ENCODE measurements around the gene GAL3ST1. TPM values are rescaled to one million over a fixed set of nuclear protein-coding genes. Genes with fewer than 3 reads are reported as not detected.

GAL3ST1 gene
- polyA plus RNA-seq, 1 experiment = 0.06 TPM

GRCh38 chr22:30538280-30538679, 36.2 kb downstream of the GAL3ST1 start:
- TF ChIP-seq CTCF (IDR thresholded peaks at IDR 0.05; ENCODE audit: low read depth, low read length) = no peak
- DNase-seq (ENCODE audit: low read depth, low spot score) = no peak
- Histone ChIP-seq H3K27me3 (ENCODE audit: control insufficient read depth, insufficient read depth, low read length) (peaks cover 15% of the 10 kb centered on the region), H3K27ac (ENCODE audit: low read depth, low read length) (no peak overlapping the region), H3K4me3 (ENCODE audit: low read depth, low read length) (no peak overlapping the region), H3K9me3 (ENCODE audit: control insufficient read depth, insufficient read depth, low read length) (no peaks in the 10 kb centered on the region)
- POLR2A ChIA-PET = no interaction called here
- CTCF ChIA-PET = no interaction called here

GRCh38 chr22:30537083-30537731, 37.3 kb downstream of the GAL3ST1 start:
- no peak overlapping the region for H3K4me3 ChIP-seq (ENCODE audit: low read depth, low read length)
- H3K27ac ChIP-seq (ENCODE audit: low read depth, low read length) = no peak overlapping the region
- H3K9me3 ChIP-seq (ENCODE audit: control insufficient read depth, insufficient read depth, low read length) = no peaks in the 10 kb centered on the region; the same call in 1 of the 2 replicates
- POLR2A ChIA-PET = no interaction called here
- no peak for TF ChIP-seq CTCF (IDR thresholded peaks at IDR 0.05; ENCODE audit: low read depth, low read length)
- CTCF ChIA-PET = no interaction called here
- DNase-seq (ENCODE audit: low read depth, low spot score) = no peak
- H3K27me3 ChIP-seq (ENCODE audit: control insufficient read depth, insufficient read depth, low read length) = peaks cover 10% of the 10 kb centered on the region

GRCh38 chr22:30535182-30535581, 39.3 kb downstream of the GAL3ST1 start:
- Histone ChIP-seq H3K4me3 (ENCODE audit: low read depth, low read length) (no peak overlapping the region), H3K27me3 (ENCODE audit: control insufficient read depth, insufficient read depth, low read length) (peaks cover 3% of the 10 kb centered on the region), H3K27ac (ENCODE audit: low read depth, low read length) (no peak overlapping the region), H3K9me3 (ENCODE audit: control insufficient read depth, insufficient read depth, low read length) (no peaks in the 10 kb centered on the region; the same call in 1 of the 2 replicates)
- no peak for DNase-seq (ENCODE audit: low read depth, low spot score)
- POLR2A ChIA-PET = no interaction called here
- CTCF ChIA-PET = no interaction called here
- TF ChIP-seq CTCF (IDR thresholded peaks at IDR 0.05; ENCODE audit: low read depth, low read length) = no peak

GRCh38 chr22:30531651-30532608, 42.5 kb downstream of the GAL3ST1 start:
- POLR2A ChIA-PET = no interaction called here
- CTCF ChIA-PET = no interaction called here
- H3K27ac ChIP-seq (ENCODE audit: low read depth, low read length) = no peak overlapping the region

More at GRCh38 chr22:30531651-30532608, 42.5 kb downstream of the GAL3ST1 start:
- Histone ChIP-seq H3K9me3 (ENCODE audit: control insufficient read depth, insufficient read depth, low read length) (no peaks in the 10 kb centered on the region; the same call in 1 of the 2 replicates), H3K27me3 (ENCODE audit: control insufficient read depth, insufficient read depth, low read length) (peaks cover 4% of the 10 kb centered on the region), H3K4me3 (ENCODE audit: low read depth, low read length) (no peak overlapping the region)
- TF ChIP-seq CTCF (IDR thresholded peaks at IDR 0.05; ENCODE audit: low read depth, low read length) = no peak
- DNase-seq (ENCODE audit: low read depth, low spot score) = no peak

All from AG04450 (cell line).